ENCODE measurements around the gene CTNNA3. TPM values are rescaled to one million over a fixed set of nuclear protein-coding genes. Genes with fewer than 3 reads are reported as not detected.

The CTNNA3 gene
- total and polyA plus RNA-seq, 2 of the 4 experiments (the other 2 are of a cell fraction), result 0.19 to 0.90 TPM

GRCh38 chr10:66281327-66281726 lies 1414.7 kb downstream of the CTNNA3 start:
- no peak overlapping the region for H4K91ac ChIP-seq (ENCODE audit: insufficient read depth, low read depth, low read length)
- TF ChIP-seq POLR2A (IDR thresholded peaks at IDR 0.05; ENCODE audit: low read depth, low read length) (no peak), RCOR1 (IDR thresholded peaks at IDR 0.05; ENCODE audit: insufficient replicate concordance, low read length) (no peak), MAZ (IDR thresholded peaks at IDR 0.05; ENCODE audit: borderline replicate concordance, low read depth, low read length) (no peak), RFX5 (IDR thresholded peaks at IDR 0.05; ENCODE audit: low read depth, low read length) (no peak)
- no peak overlapping the region for H3K23ac ChIP-seq (ENCODE audit: low read depth, low read length)
- no peak for ATAC-seq (ENCODE audit: low read depth)
- WGBS, 2 experiments (ENCODE audit: extremely low coverage in 2 of 2, insufficient read length in 1 of 2), result no CpG with 5 or more reads among the region's 1 CpG
- H4K20me1 ChIP-seq (ENCODE audit: insufficient read depth, low read length), result no peaks in the 10 kb centered on the region
- no peak overlapping the region for H2BK120ac ChIP-seq (ENCODE audit: low read depth, low read length)
- DNase-seq, result no peak
- no peak overlapping the region for H3K4ac ChIP-seq (ENCODE audit: low read depth, low read length)
- H2BK20ac ChIP-seq (ENCODE audit: low read depth, low read length), result no peak overlapping the region
- ChIA-PET POLR2A (ENCODE audit: unreplicated experiment) (no interaction called here), CTCF (no interaction called here)
- in situ Hi-C loops (cut with MboI; ENCODE audit: low sequenced_read_pairs), result no loop called here
- no TSS peak for BruUV-seq (replicated peaks)
- no peaks in the 10 kb centered on the region for H3K27me3 ChIP-seq (ENCODE audit: control insufficient read depth, insufficient read depth, low read length)
- intact Hi-C loops (cut with micrococcal nuclease), result no loop called here
- H3K9ac ChIP-seq (ENCODE audit: low read depth, low read length), result no peak overlapping the region
- no peaks in the 10 kb centered on the region for H3K4me1 ChIP-seq (ENCODE audit: control insufficient read depth, insufficient read depth, low read length)
- no peak overlapping the region for H2BK5ac ChIP-seq (ENCODE audit: low read depth, low read length, poor library complexity, severe bottlenecking)
- no peak overlapping the region for H4K8ac ChIP-seq (ENCODE audit: low read depth in 2 of 2, low read length in 2 of 2)
- H3K36me3 ChIP-seq (ENCODE audit: control insufficient read depth, insufficient read depth, low read length), result no peaks in the 10 kb centered on the region
- H2AK9ac ChIP-seq (replicated peaks; ENCODE audit: low read depth, low read length, poor library complexity), result no peak overlapping the region
- no peaks in the 10 kb centered on the region; the same call in 1 of the 2 replicates for H3K9me3 ChIP-seq (ENCODE audit: control insufficient read depth, insufficient read depth, low read length)
- no peak overlapping the region for H3K18ac ChIP-seq (ENCODE audit: low read depth, low read length)
- H3K9me1 ChIP-seq (ENCODE audit: insufficient read depth, low read length), result no peaks in the 10 kb centered on the region
- H2BK15ac ChIP-seq (ENCODE audit: low read depth, low read length), result no peak overlapping the region
- H4K5ac ChIP-seq (ENCODE audit: low read depth, low read length), result no peak overlapping the region
- no peak overlapping the region for H3K4me2 ChIP-seq (ENCODE audit: low read depth, low read length)
- no peak overlapping the region for H3K14ac ChIP-seq (replicated peaks; ENCODE audit: low read depth, low read length)
- H2AFZ ChIP-seq (replicated peaks; ENCODE audit: low read length, poor library complexity), result no peak overlapping the region
- dilution Hi-C loops (cut with HindIII; ENCODE audit: low sequenced_read_pairs, unreplicated experiment), result no loop called here
- H3K27ac ChIP-seq (ENCODE audit: insufficient read depth, low read length), result no peak overlapping the region
- H3K4me3 ChIP-seq (ENCODE audit: insufficient read depth, low read depth, low read length), result no peak overlapping the region
- H3K56ac ChIP-seq (ENCODE audit: extremely low read depth, insufficient read depth, low read length), result no peak overlapping the region
- H2AK5ac ChIP-seq (ENCODE audit: low read depth, low read length), result no peak overlapping the region
- H3K79me1 ChIP-seq (ENCODE audit: low read depth in 1 of 2, low read length in 2 of 2), result no peaks in the 10 kb centered on the region
